B cell (primary cell): ENCODE results near the gene AGPAT3. TPM values are rescaled to one million over a fixed set of nuclear protein-coding genes. Genes with fewer than 3 reads are reported as not detected.

Source experiments
- ATAC-seq: fragments of 200-7000 bp; cut with Tn5 transposase; one replicate; pipeline ENCODE4 v1.10.0; 2021; ENCODE audit warnings: low read depth, mild to moderate bottlenecking, moderate number of reproducible peaks, moderate library complexity
- CTCF ChIA-PET: fragments of 350-600 bp; sonication (Branson Sonifier 250); formaldehyde crosslinking; loops from one replicate; lab custom pipeline; 2021; ENCODE audit warnings: antibody characterized with exemption, inconsistent platforms; lab: Charles Lee
- POLR2A ChIA-PET: fragments of 350-600 bp; sonication (Branson Sonifier 250); formaldehyde crosslinking; loops from one replicate; lab custom pipeline; 2021; ENCODE audit warnings: antibody characterized with exemption; lab: Charles Lee
- DNase-seq: peaks from one replicate; pipeline ENCODE4 v3.0.0; 2013
- H2AFZ ChIP-seq: 2 replicates; pipeline ENCODE4 v1.6.1; 2012; ENCODE audit warnings: mild to moderate bottlenecking, low read depth, low read length; ENCODE audit not compliant: insufficient read depth, poor library complexity, severe bottlenecking
- H3K27ac ChIP-seq, 2 donors: 1 replicate in 1 of 2; 2 replicates in 1 of 2; pipeline ENCODE4 v1.5.1; 2012 to 2013; ENCODE audit warnings: low read length in 2 of 2, mild to moderate bottlenecking in 2 of 2, moderate library complexity in 1 of 2
- H3K27me3 ChIP-seq, 4 experiments: fragments of 200-600 bp in 1 of 4; sonication (generic) in 1 of 4; replicated peaks in 1 of 4; 1 replicate in 2 of 4; 2 replicates in 2 of 4; pipeline versions ENCODE4 v1.6.1 to v1.7.0; 2013 to 2016; ENCODE audit warnings: low read length in 3 of 4, mild to moderate bottlenecking in 2 of 4, mixed read lengths in 1 of 4, moderate library complexity in 1 of 4; ENCODE audit not compliant: insufficient read depth in 4 of 4, control insufficient read depth in 3 of 4; ENCODE audit errors: control extremely low read depth in 1 of 4
- H3K36me3 ChIP-seq, 2 experiments: replicated peaks in 1 of 2; 1 replicate in 1 of 2; 2 replicates in 1 of 2; pipeline versions ENCODE4 v1.6.1 to v1.7.1; 2013; ENCODE audit warnings: low read length in 1 of 2; ENCODE audit not compliant: insufficient read depth in 2 of 2, control insufficient read depth in 1 of 2; ENCODE audit errors: control extremely low read depth in 1 of 2, extremely low read depth in 1 of 2
- H3K4me1 ChIP-seq, 2 donors: fragments of 200-600 bp in 1 of 2; sonication (generic) in 1 of 2; 1 replicate in 1 of 2; 2 replicates in 1 of 2; pipeline versions ENCODE4 v1.5.1 to v1.6.1; 2013 to 2017; ENCODE audit warnings: low read length in 2 of 2; ENCODE audit not compliant: control insufficient read depth in 2 of 2, insufficient read depth in 2 of 2
- H3K4me2 ChIP-seq: replicated peaks from 2 replicates; pipeline ENCODE3; 2012; ENCODE audit warnings: mild to moderate bottlenecking, low read depth, low read length; ENCODE audit not compliant: poor library complexity, severe bottlenecking
- H3K4me3 ChIP-seq, 5 experiments: fragments of 200-600 bp in 1 of 5; sonication (generic) in 1 of 5; 1 replicate in 3 of 5; 2 replicates in 2 of 5; pipeline versions ENCODE4 v1.5.1 to v1.7.0; 2011 to 2016; ENCODE audit warnings: low read length in 4 of 5, mild to moderate bottlenecking in 4 of 5, low read depth in 2 of 5, control low read depth in 1 of 5, moderate library complexity in 1 of 5; ENCODE audit not compliant: insufficient read depth in 1 of 5; ENCODE audit errors: control extremely low read depth in 1 of 5, extremely low read depth in 1 of 5
- H3K79me2 ChIP-seq: fragments of 200-600 bp; sonication (generic); one replicate; pipeline ENCODE4 v1.6.0; 2016; ENCODE audit warnings: low read length; ENCODE audit not compliant: control insufficient read depth, insufficient read depth
- H3K9ac ChIP-seq: fragments of 200-600 bp; sonication (generic); 2 replicates; pipeline ENCODE4 v1.6.1; 2017; ENCODE audit warnings: mild to moderate bottlenecking, low read length, moderate library complexity
- H3K9me3 ChIP-seq, 3 donors: one replicate each; pipeline versions ENCODE4 v1.6.1 to v1.7.1; 2013; ENCODE audit warnings: low read length in 2 of 3; ENCODE audit not compliant: control insufficient read depth in 2 of 3, insufficient read depth in 1 of 3; ENCODE audit errors: control extremely low read depth in 1 of 3
- H4K20me1 ChIP-seq: 2 replicates; pipeline ENCODE4 v1.6.0; 2012; ENCODE audit warnings: mild to moderate bottlenecking, low read length; ENCODE audit not compliant: insufficient read depth, control insufficient read depth, poor library complexity, severe bottlenecking
- H3K27ac Mint-ChIP-seq: one replicate; pipeline ENCODE4 v1.8.0; 2021; ENCODE audit warnings: mixed read lengths
- H3K27me3 Mint-ChIP-seq: one replicate; pipeline ENCODE4 v1.8.0; 2021; ENCODE audit warnings: mixed read lengths
- H3K4me1 Mint-ChIP-seq: one replicate; pipeline ENCODE4 v1.8.0; 2021; ENCODE audit warnings: mixed read lengths
- H3K4me3 Mint-ChIP-seq: one replicate; pipeline ENCODE4 v1.8.0; 2021; ENCODE audit warnings: mixed read lengths
- H3K9me3 Mint-ChIP-seq: one replicate; pipeline ENCODE4 v1.8.0; 2022; ENCODE audit warnings: mixed read lengths; ENCODE audit not compliant: insufficient read depth
- EZH2 ChIP-seq: IDR thresholded peaks from 2 replicates; pipeline ENCODE4 v1.6.1; 2012; ENCODE audit warnings: borderline replicate concordance, low read depth, mild to moderate bottlenecking, moderate library complexity, low read length; ENCODE audit not compliant: insufficient read depth, poor library complexity, severe bottlenecking
- WGBS: methylation state at CpG from one replicate; pipeline ENCODE4 v1.1.5; 2013; ENCODE audit warnings: missing lambda C conversion rate; ENCODE audit not compliant: insufficient coverage; 5-methylcytosine and 5-hydroxymethylcytosine counted together
- intact Hi-C: fragments of 100-400 bp; cut with micrococcal nuclease; formaldehyde crosslinking; loops from one replicate; pipeline ENCODE4 v1.10.0; 2022
- polyA plus RNA-seq: library from polyadenylated mRNA; depleted of rRNA; stranded (reverse); fragments of >200 nt; gene quantifications from 2 replicates; pipeline ENCODE4 v1.2.3, GENCODE V29; 2012
- total RNA-seq, 2 donors: library from RNA; stranded (reverse); fragments of 120-200 nt in 1 of 2; gene quantifications; 1 replicate in 1 of 2; 2 replicates in 1 of 2; pipeline versions ENCODE4 v1.2.3 to v1.2.4, GENCODE V29; 2013 to 2022
- TF ChIP-seq, protein P1 (sequence below): fragments of 200-600 bp; IDR thresholded peaks from one replicate; pipeline ENCODE4 v1.8.0; 2022; ENCODE audit warnings: antibody characterized with exemption, mild to moderate bottlenecking

The AGPAT3 gene
- total and polyA plus RNA-seq, 2 donors (not counting 1 experiment from before 2014, with no cell fraction given) = 14.3 to 49.3 TPM

DNA sequence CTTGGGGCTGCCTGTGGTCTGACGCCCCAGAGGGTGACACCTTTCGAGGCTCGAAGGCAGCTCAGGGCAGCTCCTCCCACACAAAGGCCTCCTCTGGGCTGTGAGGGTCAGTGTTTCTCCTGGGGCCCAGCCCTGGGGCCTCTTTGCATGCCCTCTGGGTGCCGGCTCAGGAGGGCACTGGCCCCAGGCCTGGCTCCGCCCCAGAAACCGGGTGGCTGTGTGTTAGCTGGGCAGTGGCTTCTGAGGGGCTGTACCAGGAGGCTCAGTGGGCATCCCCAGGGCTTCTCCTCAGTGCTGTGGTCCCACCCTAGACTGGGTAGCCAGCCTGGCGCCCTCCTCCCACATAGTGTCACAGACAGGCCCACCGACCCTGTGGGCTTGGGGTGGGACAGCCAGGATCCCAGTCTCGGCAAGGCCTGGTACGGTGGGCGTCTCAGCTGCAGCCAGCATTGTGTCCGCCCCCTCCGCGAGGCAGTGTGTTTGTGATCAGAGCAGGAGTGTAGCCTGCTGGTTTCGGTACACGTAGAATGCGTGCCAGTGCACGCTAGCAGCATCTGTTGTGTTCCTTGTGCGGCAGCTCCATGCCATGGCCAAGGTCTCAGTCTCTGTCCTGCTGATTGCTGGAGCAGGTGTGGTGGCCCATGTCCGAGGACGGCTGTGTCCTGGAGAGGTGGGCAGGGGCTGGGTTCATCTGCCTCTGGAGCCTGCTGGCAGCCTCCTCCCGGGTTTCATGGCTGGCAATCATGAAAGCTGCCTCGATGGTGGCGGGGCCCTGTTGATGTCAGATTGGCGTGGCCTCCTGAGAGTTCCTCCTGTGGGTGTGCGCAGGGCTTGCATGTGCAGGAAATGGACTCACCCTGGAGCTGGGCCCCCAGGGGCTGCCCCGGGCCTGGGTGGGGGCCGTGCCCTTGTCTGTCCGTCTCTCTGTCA is 47.6 kb upstream of the AGPAT3 start:
- Mint-ChIP-seq H3K27ac (no peak overlapping the region), H3K4me1 (peaks cover 7% of the 10 kb centered on the region), H3K4me3 (no peak overlapping the region), H3K27me3 (peaks cover 6% of the 10 kb centered on the region), H3K9me3 (peaks cover 3% of the 10 kb centered on the region)
- Histone ChIP-seq H3K9me3 (peaks cover 0 to 22% (median 9%) of the 10 kb centered on the region in 3 donors), H3K9ac (no peak overlapping the region), H3K4me2 (no peak overlapping the region), H3K4me1 (peaks cover 0 to 2% of the 10 kb centered on the region in 2 donors), H3K36me3 (no peaks in the 10 kb centered on the region), H3K79me2 (no peaks in the 10 kb centered on the region), H3K27ac (no peak overlapping the region), H3K27me3 (peaks cover 0 to 3% (median 0%) of the 10 kb centered on the region in 4 experiments), H2AFZ (no peak overlapping the region), H3K4me3 (no peak overlapping the region), H4K20me1 (no peaks in the 10 kb centered on the region)
- TF ChIP-seq, protein P1, sequence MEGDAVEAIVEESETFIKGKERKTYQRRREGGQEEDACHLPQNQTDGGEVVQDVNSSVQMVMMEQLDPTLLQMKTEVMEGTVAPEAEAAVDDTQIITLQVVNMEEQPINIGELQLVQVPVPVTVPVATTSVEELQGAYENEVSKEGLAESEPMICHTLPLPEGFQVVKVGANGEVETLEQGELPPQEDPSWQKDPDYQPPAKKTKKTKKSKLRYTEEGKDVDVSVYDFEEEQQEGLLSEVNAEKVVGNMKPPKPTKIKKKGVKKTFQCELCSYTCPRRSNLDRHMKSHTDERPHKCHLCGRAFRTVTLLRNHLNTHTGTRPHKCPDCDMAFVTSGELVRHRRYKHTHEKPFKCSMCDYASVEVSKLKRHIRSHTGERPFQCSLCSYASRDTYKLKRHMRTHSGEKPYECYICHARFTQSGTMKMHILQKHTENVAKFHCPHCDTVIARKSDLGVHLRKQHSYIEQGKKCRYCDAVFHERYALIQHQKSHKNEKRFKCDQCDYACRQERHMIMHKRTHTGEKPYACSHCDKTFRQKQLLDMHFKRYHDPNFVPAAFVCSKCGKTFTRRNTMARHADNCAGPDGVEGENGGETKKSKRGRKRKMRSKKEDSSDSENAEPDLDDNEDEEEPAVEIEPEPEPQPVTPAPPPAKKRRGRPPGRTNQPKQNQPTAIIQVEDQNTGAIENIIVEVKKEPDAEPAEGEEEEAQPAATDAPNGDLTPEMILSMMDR = no peak
- TF ChIP-seq EZH2 = no peak
- intact Hi-C loops = loop anchor here (10.0 kb wide), 1 partner anchor 667 kb away; no protein-coding TSS in a partner anchor
- ATAC-seq = no peak
- ChIA-PET CTCF (interaction anchor here (1.1 kb wide), 1 partner anchor 20 kb away, joined by 3 read pairs; no protein-coding TSS in a partner anchor), POLR2A (no interaction called here)
- 84% methylated on average over 26 of the region's 29 CpGs for WGBS
- no peak for DNase-seq

DNA sequence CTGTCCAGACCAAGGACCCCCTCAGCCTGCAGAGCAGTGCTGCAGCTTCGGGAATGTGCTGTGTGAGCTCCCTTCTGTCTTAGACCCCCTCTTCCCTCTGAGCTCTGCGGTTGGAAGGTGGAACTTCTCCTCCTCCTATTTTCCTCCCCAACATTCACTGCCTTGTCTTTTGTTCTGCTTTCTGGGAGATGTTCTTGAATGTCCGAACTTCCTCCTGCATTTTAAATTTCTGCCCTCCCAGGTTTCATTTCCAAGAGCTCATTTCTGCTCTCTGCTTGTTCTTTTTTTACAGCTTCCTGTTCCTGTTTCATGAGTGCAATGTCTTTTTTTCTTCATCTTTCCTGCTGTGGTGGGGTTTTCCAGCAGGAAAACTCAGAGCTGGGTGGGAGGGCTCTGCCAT is 46.3 kb upstream of the AGPAT3 start:
- POLR2A ChIA-PET = no interaction called here
- Histone ChIP-seq H3K4me2 (no peak overlapping the region), H3K9ac (no peak overlapping the region), H4K20me1 (no peaks in the 10 kb centered on the region), H3K4me1 (peaks cover 0 to 2% of the 10 kb centered on the region in 2 donors), H2AFZ (no peak overlapping the region), H3K79me2 (no peaks in the 10 kb centered on the region), H3K27ac (no peak overlapping the region), H3K27me3 (peaks cover 0 to 3% (median 0%) of the 10 kb centered on the region in 4 experiments), H3K4me3 (no peak overlapping the region), H3K36me3 (no peaks in the 10 kb centered on the region), H3K9me3 (peaks cover 0 to 22% (median 9%) of the 10 kb centered on the region in 3 donors)
- ATAC-seq = no peak
- TF ChIP-seq, protein P1 = no peak
- TF ChIP-seq EZH2 = no peak
- H3K4me1 Mint-ChIP-seq = peaks cover 5% of the 10 kb centered on the region
- CTCF ChIA-PET = interaction anchor here (0.7 kb wide), 1 partner anchor 110 kb away, joined by 3 read pairs; no protein-coding TSS in a partner anchor
- H3K27me3 Mint-ChIP-seq = peaks cover 4% of the 10 kb centered on the region
- no peak for DNase-seq
- peaks cover 3% of the 10 kb centered on the region for H3K9me3 Mint-ChIP-seq
- 100% methylated on average over 1 of the region's 3 CpGs for WGBS
- no peak overlapping the region for H3K4me3 Mint-ChIP-seq
- H3K27ac Mint-ChIP-seq = no peak overlapping the region
- intact Hi-C loops = loop anchor here (10.0 kb wide), 1 partner anchor 666 kb away; no protein-coding TSS in a partner anchor
